ENCODE results near the gene LBH. TPM values are rescaled to one million over a fixed set of nuclear protein-coding genes. Genes with fewer than 3 reads are reported as not detected.

LBH gene
- polyA plus RNA-seq, 1 donor (not counting 4 experiments of a cell fraction or from before 2014, with no cell fraction given) = 0.83 TPM

DNA sequence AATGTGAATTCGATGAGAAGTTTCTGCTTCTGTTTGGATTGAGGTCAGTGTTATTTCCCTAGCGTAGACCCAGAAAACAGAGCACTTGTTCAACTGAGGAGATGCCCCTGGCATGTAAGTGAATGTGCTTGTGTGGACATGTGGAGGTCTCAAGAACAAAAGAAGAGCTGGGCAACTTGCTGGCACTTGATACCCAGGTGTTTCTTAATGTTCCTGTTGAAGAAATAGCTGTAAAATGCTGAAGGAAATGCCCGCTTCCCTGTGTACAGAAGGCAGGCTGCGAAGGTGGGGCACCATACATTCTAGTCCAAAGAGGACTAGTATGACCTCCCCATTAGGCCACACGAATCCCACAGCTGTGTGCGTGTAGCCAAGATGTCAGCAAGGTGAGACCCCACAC, 9.8 kb upstream of the LBH start:
- dilution Hi-C loops (cut with MboI; ENCODE audit: extremely low pct_ligation_motif_present, low sequenced_read_pairs) = no loop called here
- Histone ChIP-seq H2AFZ (ENCODE audit: control insufficient read depth, low read length) (no peak overlapping the region), H3K79me2 (ENCODE audit: control insufficient read depth, insufficient read depth, low read length) (no peaks in the 10 kb centered on the region), H3K9me1 (ENCODE audit: control insufficient read depth, extremely low read depth, insufficient read depth, low read length) (no peaks in the 10 kb centered on the region), H3K36me3 (ENCODE audit: control insufficient read depth in 2 of 2, extremely low read depth in 1 of 2, insufficient read depth in 2 of 2, low read length in 2 of 2) (no peaks in the 10 kb centered on the region), H4K20me1 (ENCODE audit: control insufficient read depth, extremely low read depth, insufficient read depth, low read length) (no peaks in the 10 kb centered on the region), H3K9ac (ENCODE audit: control insufficient read depth, extremely low read depth, insufficient read depth, low read length) (no peak overlapping the region), H3K27me3 (ENCODE audit: control insufficient read depth, extremely low read depth, insufficient read depth, low read length) (no peaks in the 10 kb centered on the region), H3K4me1 (ENCODE audit: control insufficient read depth, extremely low read depth, insufficient read depth, low read length) (peaks cover 21% of the 10 kb centered on the region), H3K9me3 (ENCODE audit: control insufficient read depth, low read depth, low read length) (no peaks in the 10 kb centered on the region), H3K4me3 (ENCODE audit: control insufficient read depth in 2 of 3, extremely low read depth in 1 of 3, insufficient read depth in 2 of 3, low read depth in 1 of 3, low read length in 3 of 3) (no peak overlapping the region), H3K27ac (ENCODE audit: control insufficient read depth, insufficient read depth, low read length) (no peak overlapping the region), H3K4me2 (ENCODE audit: control insufficient read depth, extremely low read depth, insufficient read depth, low read depth, low read length) (no peak overlapping the region)
- TF ChIP-seq, protein P1, sequence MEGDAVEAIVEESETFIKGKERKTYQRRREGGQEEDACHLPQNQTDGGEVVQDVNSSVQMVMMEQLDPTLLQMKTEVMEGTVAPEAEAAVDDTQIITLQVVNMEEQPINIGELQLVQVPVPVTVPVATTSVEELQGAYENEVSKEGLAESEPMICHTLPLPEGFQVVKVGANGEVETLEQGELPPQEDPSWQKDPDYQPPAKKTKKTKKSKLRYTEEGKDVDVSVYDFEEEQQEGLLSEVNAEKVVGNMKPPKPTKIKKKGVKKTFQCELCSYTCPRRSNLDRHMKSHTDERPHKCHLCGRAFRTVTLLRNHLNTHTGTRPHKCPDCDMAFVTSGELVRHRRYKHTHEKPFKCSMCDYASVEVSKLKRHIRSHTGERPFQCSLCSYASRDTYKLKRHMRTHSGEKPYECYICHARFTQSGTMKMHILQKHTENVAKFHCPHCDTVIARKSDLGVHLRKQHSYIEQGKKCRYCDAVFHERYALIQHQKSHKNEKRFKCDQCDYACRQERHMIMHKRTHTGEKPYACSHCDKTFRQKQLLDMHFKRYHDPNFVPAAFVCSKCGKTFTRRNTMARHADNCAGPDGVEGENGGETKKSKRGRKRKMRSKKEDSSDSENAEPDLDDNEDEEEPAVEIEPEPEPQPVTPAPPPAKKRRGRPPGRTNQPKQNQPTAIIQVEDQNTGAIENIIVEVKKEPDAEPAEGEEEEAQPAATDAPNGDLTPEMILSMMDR (optimal IDR thresholded peaks at IDR 0.05 in 1 of 3, IDR thresholded peaks at IDR 0.05 in 1 of 3, conservative IDR thresholded peaks at IDR 0.05 in 1 of 3; ENCODE audit: extremely low read depth in 1 of 3, insufficient read depth in 2 of 3, low read length in 3 of 3) = no peak
- no peak for TF ChIP-seq EZH2 (IDR thresholded peaks at IDR 0.05; ENCODE audit: low read length)
- DNase-seq (ENCODE audit: low read depth, low spot score) (no peak), FAIRE-seq (no peak)

DNA sequence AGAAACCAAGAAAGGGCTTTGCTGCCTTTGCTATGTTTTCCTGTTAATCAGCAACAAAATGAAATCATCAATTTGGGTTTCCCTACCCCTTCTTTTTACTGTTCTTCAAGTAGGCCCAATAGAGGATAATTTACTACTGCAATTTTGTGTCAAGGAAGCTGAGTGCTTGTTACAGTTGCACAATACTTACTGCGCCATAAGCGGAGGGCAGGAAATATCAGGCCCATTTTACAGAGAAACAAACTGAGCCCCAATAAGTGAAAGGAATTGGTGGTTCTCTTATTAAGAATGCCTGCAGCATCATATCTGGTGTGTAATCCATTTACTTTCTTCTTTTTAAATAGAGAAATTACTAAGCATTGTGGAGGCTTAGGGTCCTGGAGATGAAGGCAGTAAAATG, 9.3 kb upstream of the LBH start:
- Histone ChIP-seq H3K79me2 (ENCODE audit: control insufficient read depth, insufficient read depth, low read length) (no peaks in the 10 kb centered on the region), H4K20me1 (ENCODE audit: control insufficient read depth, extremely low read depth, insufficient read depth, low read length) (no peaks in the 10 kb centered on the region), H3K9me1 (ENCODE audit: control insufficient read depth, extremely low read depth, insufficient read depth, low read length) (no peaks in the 10 kb centered on the region), H3K9me3 (ENCODE audit: control insufficient read depth, low read depth, low read length) (no peaks in the 10 kb centered on the region), H3K36me3 (ENCODE audit: control insufficient read depth in 2 of 2, extremely low read depth in 1 of 2, insufficient read depth in 2 of 2, low read length in 2 of 2) (no peaks in the 10 kb centered on the region), H3K4me3 (ENCODE audit: control insufficient read depth in 2 of 3, extremely low read depth in 1 of 3, insufficient read depth in 2 of 3, low read depth in 1 of 3, low read length in 3 of 3) (no peak overlapping the region), H3K4me1 (ENCODE audit: control insufficient read depth, extremely low read depth, insufficient read depth, low read length) (peaks cover 21% of the 10 kb centered on the region), H3K4me2 (ENCODE audit: control insufficient read depth, extremely low read depth, insufficient read depth, low read depth, low read length) (no peak overlapping the region), H3K27ac (ENCODE audit: control insufficient read depth, insufficient read depth, low read length) (no peak overlapping the region), H2AFZ (ENCODE audit: control insufficient read depth, low read length) (no peak overlapping the region), H3K27me3 (ENCODE audit: control insufficient read depth, extremely low read depth, insufficient read depth, low read length) (no peaks in the 10 kb centered on the region), H3K9ac (ENCODE audit: control insufficient read depth, extremely low read depth, insufficient read depth, low read length) (no peak overlapping the region)
- TF ChIP-seq, protein P1 (optimal IDR thresholded peaks at IDR 0.05 in 1 of 3, IDR thresholded peaks at IDR 0.05 in 1 of 3, conservative IDR thresholded peaks at IDR 0.05 in 1 of 3; ENCODE audit: extremely low read depth in 1 of 3, insufficient read depth in 2 of 3, low read length in 3 of 3) = no peak
- TF ChIP-seq EZH2 (IDR thresholded peaks at IDR 0.05; ENCODE audit: low read length) = no peak
- FAIRE-seq (no peak), DNase-seq (ENCODE audit: low read depth, low spot score) (no peak)
- dilution Hi-C loops (cut with MboI; ENCODE audit: extremely low pct_ligation_motif_present, low sequenced_read_pairs) = no loop called here
